ENCODE data around the gene SRCAP.
"Not testable (repeated sequence)": the region's sequence is repeated elsewhere in the genome, so short reads cannot be mapped to it uniquely, and the experiment has no call there.

The SRCAP gene

DNA sequence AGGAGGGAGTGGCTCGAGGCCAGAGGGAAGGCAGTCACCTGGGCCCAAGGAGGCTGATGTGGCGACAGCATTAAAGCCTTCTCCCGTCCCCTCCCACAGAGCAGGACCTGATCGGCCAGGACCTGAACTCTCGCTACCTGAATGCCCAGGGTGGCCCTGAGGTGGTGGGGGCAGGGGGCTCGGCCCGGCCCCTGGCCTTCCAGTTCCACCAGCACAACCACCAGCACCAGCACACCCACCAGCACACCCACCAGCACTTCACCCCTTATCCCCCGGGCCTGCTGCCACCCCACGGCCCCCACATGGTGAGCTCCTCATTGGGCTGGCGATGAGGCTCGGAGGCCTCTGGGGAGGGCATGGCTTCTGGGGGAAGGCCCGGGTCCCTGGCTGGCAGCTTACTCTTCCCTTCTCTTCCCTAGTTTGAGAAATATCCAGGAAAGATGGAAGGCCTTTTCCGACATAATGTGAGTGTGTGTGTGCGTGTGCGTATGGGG, 34.3 kb upstream of the SRCAP start:
- DNase-seq: no peak

DNA sequence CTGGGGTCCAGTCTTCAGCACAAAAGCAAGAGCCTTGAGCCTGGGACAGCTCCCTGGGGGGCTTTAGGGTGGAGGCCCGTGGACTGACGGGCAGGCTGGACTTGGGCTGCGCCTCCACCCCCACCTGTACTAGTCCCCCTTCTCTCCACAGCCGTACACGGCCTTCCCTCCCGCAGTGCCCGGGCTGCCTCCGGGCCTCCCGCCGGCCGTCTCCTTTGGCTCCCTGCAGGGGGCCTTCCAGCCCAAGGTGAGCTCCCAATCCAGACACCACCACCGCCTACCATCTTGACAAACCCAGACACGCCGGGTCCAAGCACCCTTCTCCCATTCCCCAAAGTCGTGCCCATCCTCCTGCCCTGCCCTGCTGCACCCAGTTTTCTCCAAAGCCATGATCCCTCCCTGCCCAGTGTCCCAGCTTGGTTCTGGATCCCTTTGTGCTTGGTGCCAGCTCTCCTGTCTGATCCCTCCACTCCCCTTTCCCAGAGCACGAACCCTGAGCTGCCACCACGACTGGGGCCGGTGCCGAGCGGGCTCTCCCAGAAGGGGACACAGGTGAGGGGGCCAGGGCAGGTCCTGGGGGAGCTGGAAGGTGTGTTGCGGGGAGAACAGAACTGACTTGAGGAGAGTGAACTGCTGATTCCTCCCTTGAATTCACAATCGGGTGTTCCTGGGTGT, 33.7 kb upstream of the SRCAP start:
- DNase-seq: no peak

DNA sequence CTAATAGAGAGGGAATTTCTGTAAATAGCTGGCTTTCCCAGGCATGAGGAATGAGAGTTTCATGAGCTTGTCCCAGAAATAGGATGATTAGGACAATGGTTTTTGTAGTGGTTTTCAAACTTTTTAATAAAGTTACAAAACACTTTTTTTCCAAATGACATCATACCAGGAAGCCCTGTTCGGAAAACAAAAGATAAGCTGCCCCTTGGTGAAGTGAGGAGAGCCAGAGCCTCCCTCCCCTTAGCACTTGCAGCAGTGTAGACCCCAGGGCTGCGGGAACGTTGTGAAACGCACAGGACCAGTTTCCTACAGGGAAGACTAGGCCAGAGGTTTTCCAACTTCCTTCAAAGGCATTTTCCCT, 33.2 kb upstream of the SRCAP start:
- DNase-seq: no peak

GRCh38 chr16:30666681-30667080, 32.3 kb upstream of the SRCAP start:
- no peak for DNase-seq

GRCh38 chr16:30667361-30667905, 31.5 kb upstream of the SRCAP start:
- no peak for DNase-seq

DNA sequence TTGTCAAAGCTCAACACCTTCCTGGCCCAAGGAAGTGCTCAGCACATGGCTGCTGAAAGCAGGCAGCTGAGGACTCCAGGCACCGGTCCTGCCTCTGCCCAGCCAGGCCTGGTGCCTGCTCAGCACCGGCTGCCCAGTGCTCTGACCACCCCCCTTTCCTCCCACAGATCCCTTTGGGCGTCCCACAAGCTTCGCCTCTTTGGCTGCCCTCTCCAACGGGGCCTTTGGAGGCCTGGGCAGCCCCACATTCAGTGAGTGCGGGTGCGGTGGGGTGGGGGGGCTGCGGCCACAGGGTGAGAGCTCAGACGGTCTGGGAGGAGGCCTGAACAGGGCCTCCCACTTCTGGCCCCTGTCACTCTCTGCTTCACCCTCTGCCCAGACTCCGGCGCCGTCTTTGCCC, 30.6 kb upstream of the SRCAP start:
- no peak for DNase-seq

- no peak for DNase-seq
Observed at GRCh38 chr16:30669026-30669902, 29.7 kb upstream of the SRCAP start.

- DNase-seq: no peak
Observed at GRCh38 chr16:30669903-30670824, 28.8 kb upstream of the SRCAP start.

DNA sequence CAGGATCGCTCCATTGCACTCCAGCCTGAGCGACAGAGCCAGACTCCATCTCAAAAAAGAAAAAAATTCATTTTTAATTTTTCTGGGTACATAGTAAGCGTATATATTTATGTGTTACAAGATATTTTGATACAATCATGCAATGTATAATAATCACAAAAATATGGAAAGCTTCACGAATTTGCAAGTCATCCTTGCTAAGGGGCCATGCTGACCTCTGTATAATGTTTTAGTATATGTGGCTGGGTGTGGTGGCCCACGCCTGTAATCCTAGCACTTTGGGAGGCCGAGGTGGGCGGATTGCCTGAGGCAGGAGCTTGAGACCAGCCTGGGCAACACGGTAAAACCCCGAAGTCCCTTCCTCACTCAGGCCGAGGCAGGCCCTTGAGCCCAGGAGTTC, 23.8 kb upstream of the SRCAP start:
- DNase-seq: no peak

GRCh38 chr16:30677931-30678585, 20.9 kb upstream of the SRCAP start:
- no peak for DNase-seq

DNA sequence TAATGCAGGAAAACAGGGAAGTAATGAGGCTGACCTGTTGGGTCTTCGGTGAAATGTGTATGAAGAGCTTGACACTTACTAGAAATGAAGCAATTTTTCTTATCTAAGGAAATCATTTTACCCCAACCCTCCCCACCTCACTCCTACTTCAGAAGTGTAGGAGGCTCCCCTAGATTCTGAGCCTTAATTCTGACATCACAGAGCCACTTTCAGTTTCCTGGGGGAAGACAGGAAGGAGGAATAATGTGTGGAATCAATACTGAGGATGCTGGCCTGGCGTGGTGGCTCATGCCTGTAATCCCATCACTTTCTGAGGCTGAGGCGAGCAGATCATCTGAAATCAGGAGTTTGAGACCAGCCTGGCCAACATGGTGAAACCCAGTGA, 20.4 kb upstream of the SRCAP start:
- no peak for DNase-seq

DNA sequence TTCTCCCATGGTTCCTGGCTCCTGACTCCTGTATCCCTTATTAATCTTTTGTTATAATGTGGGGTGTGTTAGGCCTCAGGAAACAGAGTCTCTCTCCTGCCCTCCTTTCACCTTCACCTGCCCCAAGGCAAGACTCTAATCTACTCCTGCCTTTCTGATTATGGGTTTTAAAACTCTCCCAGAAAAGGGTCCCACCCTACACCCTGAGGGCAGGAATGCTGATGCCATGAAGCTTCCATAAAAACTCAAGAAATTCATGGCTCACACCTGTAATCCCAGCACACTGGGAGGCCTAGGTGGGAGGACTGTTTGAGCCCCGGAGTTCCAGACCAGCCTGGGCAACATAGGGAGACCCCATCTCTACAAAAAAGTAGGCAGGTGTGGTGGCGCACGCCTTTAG, 18.6 kb upstream of the SRCAP start:
- DNase-seq: no peak

DNA sequence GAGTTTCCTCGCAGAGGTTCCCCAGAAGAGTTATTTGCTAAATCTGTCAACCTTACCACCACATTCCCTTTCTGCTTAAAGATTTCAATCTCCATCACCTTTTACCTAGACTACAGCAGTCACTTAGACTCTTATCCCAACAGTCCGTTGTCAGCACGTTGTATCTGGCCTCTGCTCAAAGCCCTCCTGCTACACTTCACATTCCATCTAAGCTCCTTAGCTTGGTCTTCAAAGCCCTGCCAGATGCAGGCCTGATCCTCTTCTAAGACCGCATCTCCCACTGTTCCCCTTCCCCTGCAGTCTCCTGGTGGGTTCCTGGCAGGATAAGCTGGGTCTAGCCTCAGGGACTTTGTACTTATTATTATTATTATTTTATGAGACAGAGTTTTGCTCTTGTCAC, 10.3 kb upstream of the SRCAP start:
- no peak for DNase-seq

- no peak for DNase-seq
Observed at GRCh38 chr16:30691907-30692306, 7.1 kb upstream of the SRCAP start.

DNA sequence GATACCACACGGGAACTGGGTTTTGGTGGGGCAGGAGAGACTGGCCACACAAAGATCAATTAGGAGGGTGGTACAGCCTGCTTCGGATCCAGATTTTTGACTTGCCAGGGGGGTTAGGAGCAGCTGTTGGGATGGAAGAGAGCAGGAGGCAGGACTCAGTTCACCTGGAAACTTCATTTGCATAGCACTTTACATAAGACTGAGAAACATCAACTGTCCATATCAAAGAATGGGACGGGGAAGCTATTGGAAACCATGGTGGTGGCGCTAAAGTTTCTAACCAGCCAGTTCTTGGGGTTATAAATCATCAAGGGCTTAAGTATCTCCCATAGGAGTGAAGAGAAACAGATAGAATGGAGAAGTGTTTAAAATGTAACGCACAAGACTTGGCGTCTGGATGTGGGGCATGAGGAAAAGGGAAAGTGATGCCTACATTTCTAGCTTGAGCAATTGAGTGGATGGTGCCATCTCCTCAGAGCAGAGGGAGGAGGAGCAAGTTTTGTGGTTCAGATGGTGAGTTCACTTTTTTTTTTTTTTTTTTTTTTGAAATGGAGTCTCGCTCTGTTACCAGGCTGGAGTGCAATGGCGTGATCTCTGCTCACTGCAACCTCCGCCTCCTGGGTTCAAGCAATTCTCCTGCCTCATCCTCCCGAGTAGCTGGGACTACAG, 6.4 kb upstream of the SRCAP start:
- no peak for DNase-seq

DNA sequence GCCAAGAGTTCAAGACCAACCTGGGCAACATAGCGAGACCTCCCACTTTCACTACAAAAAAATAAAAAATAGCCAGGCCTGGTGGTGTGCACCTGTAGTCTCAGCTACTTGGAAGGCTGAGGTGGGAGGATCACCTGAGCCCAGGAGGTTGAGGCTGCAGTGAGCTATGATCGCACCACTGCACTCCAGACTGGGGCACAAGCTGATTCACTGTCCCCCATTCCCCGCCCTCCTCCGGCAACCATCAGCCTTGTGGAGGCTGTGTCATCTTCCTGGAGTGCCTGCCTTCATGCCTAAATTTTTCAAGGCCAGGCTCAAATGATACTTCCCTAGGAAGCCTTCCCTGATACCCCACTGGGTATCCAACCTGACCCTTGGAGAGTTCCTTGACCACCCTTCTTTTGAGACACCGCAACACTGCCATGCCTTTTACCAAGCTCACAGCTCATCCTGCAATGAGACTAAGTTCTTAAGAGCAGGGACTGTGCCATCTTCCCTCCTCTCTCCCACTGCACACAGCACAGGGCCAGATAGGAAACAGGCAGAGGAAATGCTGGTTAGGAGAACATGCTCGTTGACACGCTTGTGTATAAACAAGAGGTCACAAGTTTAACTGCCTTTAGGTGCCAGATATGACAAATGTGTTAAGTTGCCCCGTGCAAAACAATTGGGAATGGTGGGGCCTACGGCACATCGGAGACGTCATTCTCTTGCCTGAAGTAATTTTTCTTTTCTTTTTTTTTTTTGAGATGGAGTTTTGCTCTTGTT, 3.9 kb upstream of the SRCAP start:
- DNase-seq: peak in 1 of 2 donors; percentile 39

GRCh38 chr16:30696646-30697045, 2.3 kb upstream of the SRCAP start:
- DNase-seq: not testable (repeated sequence)

DNA sequence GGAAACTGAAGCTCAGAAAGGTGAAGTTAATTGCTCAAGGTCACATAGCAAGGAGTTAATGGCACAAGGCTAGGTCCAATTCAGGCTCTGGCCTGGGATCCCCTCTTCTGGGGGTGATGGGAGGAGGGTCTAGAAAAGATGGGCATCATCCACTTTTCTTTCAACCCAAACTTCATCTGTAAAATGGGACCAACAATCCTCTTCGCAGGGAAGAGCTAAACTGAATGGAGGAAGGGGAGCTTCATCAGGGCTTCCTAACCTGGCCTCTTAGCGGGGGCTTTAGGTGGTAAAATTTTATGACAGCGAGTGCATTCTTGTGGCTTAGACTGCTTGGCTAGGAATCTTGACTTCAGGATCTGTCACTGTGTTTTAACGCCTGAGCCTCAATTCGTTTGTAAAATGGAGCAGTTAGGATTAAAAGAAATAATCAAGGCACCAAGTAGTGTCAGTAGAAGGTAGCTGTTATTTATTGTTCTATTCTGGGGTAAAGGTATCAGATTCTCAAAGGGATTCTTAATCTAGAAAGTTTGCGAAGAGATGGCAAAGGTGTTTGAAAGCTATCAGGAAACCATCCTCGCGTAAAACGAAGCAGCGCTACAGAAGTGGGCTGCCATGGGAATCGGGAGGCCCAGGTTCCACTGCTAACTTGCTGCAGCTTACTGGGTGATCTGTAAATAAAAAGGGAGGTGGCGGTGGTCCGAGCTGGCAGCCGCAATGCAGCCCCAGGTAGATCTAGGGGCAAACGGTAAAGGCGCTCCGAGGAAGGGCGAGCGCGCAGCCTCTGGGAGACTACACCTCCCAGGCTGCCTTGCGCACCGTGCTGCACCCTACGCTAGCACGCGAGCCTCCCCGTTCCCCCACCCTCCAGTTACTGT, 1.5 kb upstream of the SRCAP start:
- peak in 1 of 2 donors; percentile 98 for DNase-seq

GRCh38 chr16:30698139-30698815, 694 bp upstream of the SRCAP start:
- DNase-seq: peak; percentile 77 to 99
